HL-60 (cell line): ENCODE measurements around the gene MALT1.

Experiments used
- CTCF ChIP-seq: IDR thresholded peaks from one replicate; pipeline ENCODE4 v1.5.1; 2011; ENCODE audit warnings: low read length, control low read depth, inconsistent platforms; ENCODE audit not compliant: insufficient read depth
- POLR2AphosphoS5 ChIP-seq: IDR thresholded peaks from 2 replicates; pipeline ENCODE4 v1.6.1; 2012; ENCODE audit warnings: low read depth
- REST ChIP-seq: IDR thresholded peaks from 2 replicates; pipeline ENCODE4 v1.6.1; 2012; ENCODE audit warnings: low read depth; ENCODE audit not compliant: insufficient replicate concordance
- SPI1 ChIP-seq: IDR thresholded peaks from 2 replicates; pipeline ENCODE4 v1.6.1; 2012; ENCODE audit warnings: low read depth, mild to moderate bottlenecking, borderline replicate concordance

GRCh38 chr18:58738322-58738721 is 67.1 kb downstream of the MALT1 start:
- no peak for TF ChIP-seq CTCF
- TF ChIP-seq REST: no peak
- no peak for TF ChIP-seq SPI1
- TF ChIP-seq POLR2AphosphoS5: no peak
